GM19035 (cell line): Measurements from ENCODE around the gene ANKRD22.

ENCODE experiments used
- ATAC-seq: cut with Tn5 transposase; IDR thresholded peaks from one replicate; pipeline ENCODE4 v1.9.1; 2021; ENCODE audit not compliant: unreplicated experiment

The ANKRD22 gene

GRCh38 chr10:88803641-88804040 lies 48.0 kb downstream of the ANKRD22 start:
- ATAC-seq: no peak

- no peak for ATAC-seq
Measured at GRCh38 chr10:88802523-88803285, 48.9 kb downstream of the ANKRD22 start, which contains the start of gene LIPM. TSS of gene LIPM (plus strand) at chr10:88802730. CDS start at chr10:88802897, 167 bp downstream.

- no peak for ATAC-seq
Measured at GRCh38 chr10:88800152-88801125, 51.2 kb downstream of the ANKRD22 start.

- ATAC-seq: no peak
Measured at GRCh38 chr10:88794731-88795130, 56.9 kb downstream of the ANKRD22 start.

- ATAC-seq: no peak
Measured at GRCh38 chr10:88793712-88794299, 57.8 kb downstream of the ANKRD22 start.

- ATAC-seq: no peak
Measured at GRCh38 chr10:88792661-88793060, 59.0 kb downstream of the ANKRD22 start.

GRCh38 chr10:88791924-88792323 lies 59.7 kb downstream of the ANKRD22 start:
- ATAC-seq: no peak

GRCh38 chr10:88788924-88789323 lies 62.7 kb downstream of the ANKRD22 start:
- ATAC-seq: no peak

- ATAC-seq: no peak
Measured at GRCh38 chr10:88787463-88787862, 64.2 kb downstream of the ANKRD22 start.

- no peak for ATAC-seq
Measured at GRCh38 chr10:88786032-88786770, 65.4 kb downstream of the ANKRD22 start.

- ATAC-seq: no peak
Measured at GRCh38 chr10:88783724-88784123, 67.9 kb downstream of the ANKRD22 start.

GRCh38 chr10:88782222-88782621 lies 69.4 kb downstream of the ANKRD22 start:
- ATAC-seq: no peak

- ATAC-seq: no peak
Measured at GRCh38 chr10:88781206-88781605, 70.4 kb downstream of the ANKRD22 start.
